Mesenchymal stem cell (in vitro differentiated cells and primary cell): ENCODE results near the gene PRTN3.
A peak's percentile ranks its signal among the peaks of the same experiment; 100 is the strongest.
"Not testable (repeated sequence)": the region's sequence is repeated elsewhere in the genome, so short reads cannot be mapped to it uniquely, and the experiment has no call there.

Experiments used
- DNase-seq: peaks from one replicate; pipeline ENCODE4 v3.0.0-alpha.2; 2013
- H2AFZ ChIP-seq: one replicate; pipeline ENCODE4 v1.6.1; 2013; ENCODE audit warnings: low read depth, mild to moderate bottlenecking, control low read depth, inconsistent platforms, low read length, moderate library complexity
- H2AK5ac ChIP-seq: 2 replicates; pipeline ENCODE4 v1.6.1; 2013; ENCODE audit warnings: low read length, moderate library complexity, mild to moderate bottlenecking, inconsistent platforms; ENCODE audit not compliant: severe bottlenecking
- H2BK120ac ChIP-seq: one replicate; pipeline ENCODE4 v1.6.1; 2013; ENCODE audit warnings: low read depth, mild to moderate bottlenecking, inconsistent platforms, low read length, moderate library complexity
- H2BK12ac ChIP-seq, 2 experiments: one replicate each; pipeline ENCODE4 v1.6.1; 2013; ENCODE audit warnings: inconsistent platforms in 2 of 2, low read length in 2 of 2, mild to moderate bottlenecking in 2 of 2, moderate library complexity in 2 of 2, control low read depth in 1 of 2
- H2BK15ac ChIP-seq: one replicate; pipeline ENCODE4 v1.6.1; 2013; ENCODE audit warnings: mild to moderate bottlenecking, low read depth, inconsistent platforms; ENCODE audit not compliant: poor library complexity, severe bottlenecking
- H2BK5ac ChIP-seq: 2 replicates; pipeline ENCODE4 v1.6.1; 2013; ENCODE audit warnings: low read depth, mild to moderate bottlenecking, low read length, control low read depth, inconsistent platforms; ENCODE audit not compliant: poor library complexity, severe bottlenecking
- H3K14ac ChIP-seq, 2 experiments: one replicate each; pipeline ENCODE4 v1.6.1; 2013; ENCODE audit warnings: inconsistent platforms in 2 of 2, low read length in 2 of 2, control low read depth in 1 of 2, mild to moderate bottlenecking in 1 of 2, moderate library complexity in 1 of 2
- H3K18ac ChIP-seq, 2 experiments: one replicate each; pipeline ENCODE4 v1.6.1; 2013; ENCODE audit warnings: inconsistent platforms in 2 of 2, low read length in 2 of 2, control low read depth in 1 of 2, low read depth in 1 of 2, mild to moderate bottlenecking in 1 of 2
- H3K23ac ChIP-seq, 2 experiments: one replicate each; pipeline ENCODE4 v1.6.1; 2013; ENCODE audit warnings: inconsistent platforms in 2 of 2, low read length in 2 of 2, mild to moderate bottlenecking in 2 of 2, moderate library complexity in 2 of 2, control low read depth in 1 of 2
- H3K27ac ChIP-seq: 2 replicates; pipeline ENCODE4 v1.5.1; 2013; ENCODE audit warnings: mild to moderate bottlenecking, moderate library complexity, low read length, control low read depth, inconsistent platforms; ENCODE audit not compliant: poor library complexity, severe bottlenecking
- H3K27me3 ChIP-seq, 2 experiments: 2 replicates each; pipeline versions ENCODE4 v1.6.1 to v1.7.0; 2013; ENCODE audit warnings: low read length in 2 of 2, mild to moderate bottlenecking in 2 of 2, moderate library complexity in 2 of 2, control low read depth in 1 of 2, inconsistent platforms in 1 of 2; ENCODE audit not compliant: control insufficient read depth in 1 of 2, insufficient read depth in 1 of 2
- H3K36me3 ChIP-seq, 2 experiments: 2 replicates each; pipeline versions ENCODE4 v1.6.1 to v1.7.0; 2013; ENCODE audit warnings: low read length in 2 of 2, control low read depth in 1 of 2, inconsistent platforms in 1 of 2, low read depth in 1 of 2, mild to moderate bottlenecking in 1 of 2; ENCODE audit not compliant: insufficient read depth in 2 of 2, control insufficient read depth in 1 of 2
- H3K4ac ChIP-seq, 2 experiments: one replicate each; pipeline ENCODE4 v1.6.1; 2013; ENCODE audit warnings: inconsistent platforms in 2 of 2, low read length in 2 of 2, mild to moderate bottlenecking in 2 of 2, moderate library complexity in 2 of 2, control low read depth in 1 of 2, low read depth in 1 of 2
- H3K4me1 ChIP-seq: 2 replicates; pipeline ENCODE4 v1.6.1; 2013; ENCODE audit warnings: low read depth, low read length, control low read depth; ENCODE audit not compliant: control insufficient read depth, insufficient read depth
- H3K4me2 ChIP-seq: 2 replicates; pipeline ENCODE4 v1.6.1; 2013; ENCODE audit warnings: low read length, mild to moderate bottlenecking, inconsistent platforms; ENCODE audit not compliant: poor library complexity, severe bottlenecking
- H3K4me3 ChIP-seq, 2 experiments: 2 replicates each; pipeline versions ENCODE4 v1.5.1 to v1.7.0; 2013; ENCODE audit warnings: low read length in 2 of 2, mild to moderate bottlenecking in 2 of 2, control low read depth in 1 of 2, low read depth in 1 of 2; ENCODE audit not compliant: insufficient read depth in 1 of 2
- H3K79me1 ChIP-seq: replicated peaks from 2 replicates; pipeline ENCODE4 v1.6.1; 2013; ENCODE audit warnings: mild to moderate bottlenecking, control low read depth, low read length, inconsistent platforms; ENCODE audit not compliant: poor library complexity, severe bottlenecking
- H3K9ac ChIP-seq: 2 replicates; pipeline ENCODE4 v1.7.0; 2013; ENCODE audit warnings: mild to moderate bottlenecking, low read length, moderate library complexity
- H3K9me3 ChIP-seq: 2 replicates; pipeline ENCODE4 v1.7.0; 2013; ENCODE audit warnings: mild to moderate bottlenecking, low read length; ENCODE audit not compliant: control insufficient read depth
- H4K8ac ChIP-seq: one replicate; pipeline ENCODE4 v1.6.1; 2013; ENCODE audit warnings: inconsistent platforms, mild to moderate bottlenecking, low read length, moderate library complexity
- H4K91ac ChIP-seq: one replicate; pipeline ENCODE4 v1.6.1; 2013; ENCODE audit warnings: mild to moderate bottlenecking, low read length, inconsistent platforms
- WGBS: methylation state at CpG from one replicate; pipeline ENCODE4 v1.1.7; 2013; ENCODE audit warnings: mixed read lengths; 5-methylcytosine and 5-hydroxymethylcytosine counted together

PRTN3 gene

GRCh38 chr19:845707-846521 lies 5.1 kb downstream of the PRTN3 start:
- Histone ChIP-seq H3K9ac (no peak overlapping the region), H3K4me1 (peaks cover 24% of the 10 kb centered on the region), H3K36me3 (peaks cover 0 to 6% of the 10 kb centered on the region in 2 experiments), H2BK15ac (no peak overlapping the region), H3K18ac (peak overlapping the region in 1 of 2 experiments; percentile 14), H3K27me3 (peaks cover 35 to 60% of the 10 kb centered on the region in 2 experiments), H3K4me2 (no peak overlapping the region), H3K4me3 (no peak overlapping the region), H3K23ac (no peak overlapping the region), H3K27ac (no peak overlapping the region), H2BK5ac (no peak overlapping the region), H2AK5ac (no peak overlapping the region), H3K4ac (no peak overlapping the region), H4K91ac (peak overlapping the region; percentile 21), H2AFZ (no peak overlapping the region), H3K9me3 (no peaks in the 10 kb centered on the region), H2BK12ac (no peak overlapping the region), H3K14ac (no peak overlapping the region), H2BK120ac (no peak overlapping the region), H3K79me1 (no peaks in the 10 kb centered on the region), H4K8ac (no peak overlapping the region)
- DNase-seq = no peak
- WGBS = 78% methylated on average over 36 of the region's 37 CpGs

DNA sequence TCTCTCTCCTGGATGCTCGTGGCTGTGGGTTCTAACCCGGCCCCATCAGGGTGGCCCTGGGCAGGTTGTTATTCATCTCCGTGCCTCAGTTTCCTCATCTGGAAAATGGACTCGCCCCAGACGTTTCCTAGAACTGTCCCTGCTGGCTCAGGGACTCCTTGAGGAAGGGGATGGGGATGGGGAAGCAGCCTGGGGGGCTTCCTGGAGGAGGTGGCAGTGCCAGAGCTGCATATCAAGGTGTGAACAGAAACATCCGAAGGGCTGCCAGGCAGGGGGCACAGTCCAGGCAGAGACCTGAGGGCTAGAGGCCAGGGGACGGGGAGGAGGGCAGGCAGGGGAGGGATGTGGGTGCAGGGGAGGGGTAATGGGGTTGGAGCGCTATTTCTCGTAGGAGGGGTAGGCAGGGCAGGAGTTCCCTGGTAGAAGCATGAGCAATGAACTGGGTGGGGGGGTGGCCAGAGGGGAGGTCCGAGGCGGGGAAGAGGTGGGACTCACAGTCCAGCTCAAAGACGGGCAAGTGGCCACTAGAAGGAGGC lies 7.7 kb downstream of the PRTN3 start:
- Histone ChIP-seq H3K4me2 (no peak overlapping the region), H3K4me3 (no peak overlapping the region), H3K36me3 (peaks cover 0 to 5% of the 10 kb centered on the region in 2 experiments), H3K9ac (no peak overlapping the region), H3K23ac (no peak overlapping the region), H4K91ac (no peak overlapping the region), H2BK15ac (no peak overlapping the region), H3K27ac (no peak overlapping the region), H3K9me3 (no peaks in the 10 kb centered on the region), H3K4me1 (peaks cover 20% of the 10 kb centered on the region), H2AFZ (no peak overlapping the region), H2AK5ac (no peak overlapping the region), H3K18ac (no peak overlapping the region), H3K4ac (no peak overlapping the region), H3K14ac (no peak overlapping the region), H3K27me3 (peaks cover 25 to 45% of the 10 kb centered on the region in 2 experiments), H4K8ac (no peak overlapping the region), H2BK120ac (no peak overlapping the region), H2BK5ac (no peak overlapping the region), H3K79me1 (no peaks in the 10 kb centered on the region), H2BK12ac (no peak overlapping the region)
- DNase-seq = no peak
- 71% methylated on average over 12 of the region's 12 CpGs for WGBS

DNA sequence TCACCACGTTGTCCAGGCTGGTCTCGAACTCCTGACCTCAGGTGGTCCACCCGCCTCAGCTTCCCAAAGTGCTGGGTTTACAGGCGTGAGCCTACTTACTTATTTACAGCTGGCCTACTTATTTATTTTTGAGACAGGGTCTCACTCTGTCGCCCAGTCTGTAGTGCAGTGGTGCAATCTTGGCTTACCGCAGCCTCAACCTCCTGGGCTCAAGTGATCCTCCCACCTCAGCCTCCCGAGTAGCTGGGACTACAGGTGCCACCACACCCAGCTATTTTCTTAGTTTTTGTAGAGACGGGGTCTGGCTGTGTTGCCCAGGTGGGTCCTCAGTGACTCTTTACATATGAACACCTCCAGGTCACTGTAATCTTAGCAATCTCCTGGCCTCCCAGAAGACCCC lies 8.4 kb downstream of the PRTN3 start:
- WGBS = 90% methylated on average over 8 of the region's 8 CpGs
- Histone ChIP-seq H3K27me3 (peaks cover 20 to 40% of the 10 kb centered on the region in 2 experiments), H2BK120ac (peak overlapping the region; percentile 5), H3K4me1 (peaks cover 15% of the 10 kb centered on the region)
- DNase-seq, H2BK12ac ChIP-seq, H3K14ac ChIP-seq, H4K91ac ChIP-seq, H3K27ac ChIP-seq, H2AFZ ChIP-seq, H3K9me3 ChIP-seq, H3K23ac ChIP-seq, H2BK5ac ChIP-seq, H3K9ac ChIP-seq, H4K8ac ChIP-seq, H2AK5ac ChIP-seq, H2BK15ac ChIP-seq, H3K4me2 ChIP-seq, H3K79me1 ChIP-seq, H3K4ac ChIP-seq, H3K18ac ChIP-seq, H3K4me3 ChIP-seq, H3K36me3 ChIP-seq: not testable (repeated sequence)

DNA sequence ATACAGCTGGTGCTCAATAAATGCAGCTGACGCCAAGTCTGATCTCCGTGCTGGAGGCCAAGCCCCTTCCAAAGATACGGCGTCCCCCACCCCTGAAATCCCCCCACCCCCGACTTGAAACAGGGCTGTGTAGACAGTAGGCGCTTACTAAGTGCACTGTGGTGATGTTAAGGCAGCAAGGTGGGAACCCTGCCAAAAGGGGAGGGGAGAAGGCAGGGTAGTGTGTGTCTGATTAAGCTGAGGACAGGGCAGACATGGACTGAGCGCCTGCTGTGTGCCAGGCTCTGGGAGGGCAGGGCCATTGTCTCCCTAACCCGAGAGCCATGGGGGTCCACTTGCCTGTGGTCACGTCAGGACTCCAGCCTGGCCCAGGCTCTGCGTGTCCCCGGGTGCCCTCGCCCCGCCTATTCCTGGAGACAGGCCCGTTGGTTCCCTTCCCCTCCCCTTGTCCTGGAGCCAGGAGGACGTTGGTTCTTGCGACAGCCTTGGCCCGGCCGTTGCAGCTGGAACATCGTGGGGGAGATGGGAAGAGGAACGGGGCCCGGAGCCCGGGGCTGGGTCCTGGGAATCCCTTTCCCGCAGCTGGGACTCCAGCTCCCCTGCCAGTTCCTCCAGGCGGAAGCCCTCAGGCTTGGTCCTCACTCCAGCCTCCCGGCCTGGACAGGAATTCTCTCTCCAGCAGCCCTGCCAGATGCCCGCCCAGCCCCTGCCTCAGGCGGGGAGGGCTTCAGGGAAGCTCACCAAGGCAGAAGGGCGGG lies 9.6 kb downstream of the PRTN3 start:
- Histone ChIP-seq H2AK5ac (no peak overlapping the region), H3K23ac (no peak overlapping the region), H3K4me3 (peak overlapping the region in 1 of 2 experiments; percentile 61), H4K91ac (peak overlapping the region; percentile 57), H3K27me3 (peaks cover 14 to 31% of the 10 kb centered on the region in 2 experiments), H2BK15ac (peak overlapping the region; percentile 73), H3K18ac (peak overlapping the region; percentile 69 to 72), H3K9me3 (no peaks in the 10 kb centered on the region), H2BK12ac (peak overlapping the region; percentile 51 to 57), H3K27ac (no peak overlapping the region), H2BK120ac (no peak overlapping the region), H4K8ac (peak overlapping the region; percentile 78), H2AFZ (no peak overlapping the region), H3K4ac (peak overlapping the region in 1 of 2 experiments; percentile 52), H3K14ac (no peak overlapping the region), H3K4me2 (no peak overlapping the region), H2BK5ac (no peak overlapping the region), H3K9ac (peak overlapping the region; percentile 77), H3K36me3 (no peaks in the 10 kb centered on the region), H3K79me1 (no peaks in the 10 kb centered on the region), H3K4me1 (peaks cover 12% of the 10 kb centered on the region)
- peak; percentile 91 for DNase-seq
- 38% methylated on average over 26 of the region's 28 CpGs for WGBS
